ENCODE results near the gene TFPI2.

TFPI2 gene

DNA sequence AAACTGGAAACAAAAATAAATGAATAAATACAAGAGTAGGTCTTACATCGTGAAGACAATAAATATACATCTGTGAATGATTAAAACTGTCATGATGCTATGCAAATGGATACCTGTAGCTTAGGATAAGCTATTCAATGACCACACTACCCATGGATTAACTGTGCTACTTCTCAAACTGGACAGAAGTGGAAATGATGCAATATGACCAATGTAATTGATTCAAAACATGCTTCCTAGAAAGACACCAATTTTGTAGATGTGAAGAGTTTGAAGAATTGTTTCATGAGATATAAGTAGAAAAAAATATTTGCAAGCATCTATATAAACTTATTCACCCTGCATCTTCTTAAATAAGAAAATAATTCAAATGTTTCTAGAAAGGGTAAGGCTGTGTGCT lies 36.1 kb downstream of the TFPI2 start:
- no peak for DNase-seq

DNA sequence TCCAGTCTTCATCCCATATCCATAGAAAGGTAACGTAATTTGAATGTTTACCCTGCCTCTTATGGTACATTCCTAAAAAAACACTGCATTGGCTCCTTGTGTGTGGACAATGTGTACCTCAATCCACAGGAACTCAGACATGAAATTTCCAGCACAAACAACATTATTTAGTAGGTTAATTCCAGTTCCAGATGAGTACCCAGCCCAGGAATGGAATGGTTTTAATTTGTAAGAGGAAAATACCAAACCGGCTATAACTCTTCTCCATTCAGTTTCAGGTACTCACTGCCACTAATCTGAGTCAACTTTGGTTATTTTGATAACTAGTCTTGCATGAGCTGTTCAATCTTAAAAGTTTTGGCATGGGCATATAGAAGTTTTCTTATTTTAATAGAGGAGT lies 39.0 kb downstream of the TFPI2 start:
- DNase-seq: no peak

DNA sequence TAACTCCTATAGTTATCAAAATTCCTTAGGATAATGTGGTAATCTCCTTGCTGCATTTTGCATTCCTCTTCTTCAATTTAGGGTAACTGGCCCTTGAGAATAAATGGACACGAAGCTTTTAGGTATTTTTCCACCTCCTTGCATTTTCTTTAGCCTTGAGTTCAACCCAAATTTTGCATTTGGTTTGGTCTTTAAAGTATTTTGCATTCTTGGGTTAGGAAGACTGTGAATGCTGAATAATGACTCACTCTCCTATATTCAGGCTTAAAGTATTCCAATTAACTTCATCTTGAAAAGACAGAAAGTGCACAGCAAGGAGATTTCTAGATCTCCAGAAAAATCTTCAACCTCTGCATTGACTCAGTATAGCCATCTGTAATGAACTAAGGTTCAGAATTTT lies 47.3 kb downstream of the TFPI2 start:
- DNase-seq: no peak

DNA sequence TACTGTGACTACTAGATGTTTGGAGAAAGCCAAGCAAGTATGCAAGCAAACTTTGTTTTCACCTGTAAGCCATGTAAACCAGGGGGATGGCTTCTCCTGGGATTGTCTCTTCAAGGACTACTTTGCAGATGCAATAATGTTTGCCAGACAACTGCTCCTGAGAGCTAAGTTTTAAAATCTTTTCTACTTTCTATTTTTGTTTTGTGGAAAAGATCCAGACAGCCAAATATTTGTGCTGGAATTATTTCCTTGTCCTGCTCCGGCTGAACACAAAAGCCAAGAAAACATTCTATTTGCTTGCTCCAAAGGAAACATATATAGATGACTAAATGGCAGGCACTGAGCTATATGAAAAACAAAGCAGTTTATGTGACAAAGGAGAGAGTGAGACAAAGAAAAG lies 51.6 kb downstream of the TFPI2 start:
- DNase-seq: no peak

DNA sequence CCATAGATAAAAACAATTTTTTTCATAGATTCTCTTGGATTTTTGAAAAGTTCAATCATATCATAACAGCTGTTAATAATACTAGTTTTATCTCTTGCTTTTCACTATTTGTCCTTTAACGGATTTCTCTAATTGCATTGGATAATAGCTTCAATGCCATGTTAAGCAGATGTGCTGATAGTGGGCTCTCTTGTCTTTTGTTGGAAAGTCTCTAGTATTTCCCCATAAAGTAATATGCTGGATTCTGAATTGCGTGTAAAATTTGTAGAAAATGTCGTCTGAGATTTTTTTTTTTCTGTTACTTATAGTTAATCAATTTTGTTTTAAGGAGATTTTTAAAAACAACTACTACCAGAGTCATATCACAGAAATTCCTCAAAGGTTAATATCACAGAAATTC lies 53.3 kb downstream of the TFPI2 start:
- no peak for DNase-seq

DNA sequence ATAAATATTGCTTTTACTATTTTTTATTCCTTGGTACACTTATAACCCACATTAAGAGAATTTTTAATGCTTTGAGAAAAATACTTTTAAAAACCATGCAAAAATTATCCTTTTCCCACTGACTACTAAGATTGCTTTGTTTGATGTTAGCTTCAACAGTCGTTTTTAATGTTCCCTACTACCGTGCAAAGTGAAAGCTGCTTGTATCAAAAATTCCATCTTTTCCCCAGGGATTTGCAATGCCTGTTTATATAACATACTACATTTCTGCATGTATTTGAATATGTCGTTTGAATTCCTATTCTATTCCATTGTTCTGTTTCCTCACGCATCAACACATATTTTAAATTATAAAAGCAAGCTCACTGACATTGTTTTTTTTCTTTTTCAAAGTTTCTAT lies 54.4 kb downstream of the TFPI2 start:
- DNase-seq: no peak

DNA sequence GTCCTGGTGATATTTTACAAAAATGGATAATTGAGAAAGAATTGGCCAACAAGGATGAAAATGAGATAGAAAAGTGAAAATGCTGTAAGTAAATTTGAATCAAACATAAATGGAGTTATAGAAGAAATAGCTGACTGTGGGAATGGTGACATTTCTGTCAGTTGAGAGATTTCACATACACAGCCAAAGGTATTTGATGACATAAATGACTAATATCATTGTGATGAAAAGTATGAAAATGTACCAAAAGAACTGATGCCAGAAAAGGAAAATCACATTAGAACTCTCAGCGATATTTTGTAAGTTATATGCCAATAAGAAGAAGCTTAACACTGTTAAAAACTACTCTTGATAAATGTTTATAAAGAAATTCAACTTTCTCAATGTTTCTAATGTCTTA lies 54.9 kb downstream of the TFPI2 start:
- DNase-seq: no peak
